Fibroblast of the aortic adventitia (primary cell): ENCODE results near the gene INAFM2. TPM values are rescaled to one million over a fixed set of nuclear protein-coding genes. Genes with fewer than 3 reads are reported as not detected.

ENCODE experiments used
- DNase-seq: peaks from one replicate; pipeline ENCODE4 v3.0.0-alpha.2; 2010; ENCODE audit warnings: low read depth
- H3K4me3 ChIP-seq: 2 replicates; pipeline ENCODE4 v1.5.1; 2011; ENCODE audit warnings: low read depth, mild to moderate bottlenecking, control low read depth, low read length, moderate library complexity
- total RNA-seq: library from RNA; depleted of rRNA; stranded (reverse); fragments of >200 nt; gene quantifications from 2 replicates; pipeline ENCODE4 v1.2.3, GENCODE V29; 2012; ENCODE audit warnings: low replicate concordance
- TF ChIP-seq, protein P1 (sequence below): IDR thresholded peaks from 2 replicates; pipeline ENCODE4 v1.5.1; 2011; ENCODE audit warnings: mild to moderate bottlenecking, low read length, control low read depth, inconsistent platforms; ENCODE audit not compliant: insufficient read depth

The INAFM2 gene
- total RNA-seq, 1 donor = 8.9 TPM

DNA sequence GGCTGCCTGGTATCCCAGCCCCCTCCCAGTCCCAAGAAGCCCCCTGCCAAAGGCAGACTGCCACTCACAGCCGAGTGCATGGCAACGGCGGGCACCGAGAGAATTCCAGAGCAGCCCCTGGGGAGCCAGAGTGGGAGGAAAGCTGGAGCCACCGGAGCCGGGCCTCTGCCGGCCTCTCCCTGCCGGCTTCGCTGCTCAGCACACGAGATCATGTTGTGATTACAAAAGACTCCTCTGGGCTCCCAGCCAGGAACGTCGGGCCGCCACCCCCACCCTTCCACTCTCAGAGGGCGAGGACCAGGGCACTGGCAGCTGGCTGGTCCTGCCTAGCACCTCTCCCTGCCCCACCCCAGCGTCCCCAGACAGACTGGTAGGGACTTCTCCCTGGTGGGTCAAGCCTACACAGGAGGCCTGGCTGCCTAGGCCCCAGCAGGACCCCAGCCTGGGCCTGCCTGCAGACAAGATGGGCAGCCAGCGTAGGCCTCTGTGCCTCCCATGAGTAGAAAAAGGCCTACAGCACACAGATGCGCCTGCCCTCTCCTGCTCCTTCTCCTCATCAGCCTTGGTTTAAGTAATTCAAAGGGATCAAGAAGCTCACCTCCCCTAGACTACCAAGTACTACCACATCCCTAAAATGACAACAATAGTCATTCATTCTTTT is 17.4 kb downstream of the INAFM2 start, which contains the start of gene CCDC9B:
Gene CCDC9B, minus strand, starts transcription at position 200 of the 661 bp plus-strand sequence. Its CDS starts 120 bp downstream, at position 80.
- H3K4me3 ChIP-seq = peak within 1 kb of the TSS; percentile 64
- DNase-seq = peak; percentile 92
- TF ChIP-seq, protein P1, sequence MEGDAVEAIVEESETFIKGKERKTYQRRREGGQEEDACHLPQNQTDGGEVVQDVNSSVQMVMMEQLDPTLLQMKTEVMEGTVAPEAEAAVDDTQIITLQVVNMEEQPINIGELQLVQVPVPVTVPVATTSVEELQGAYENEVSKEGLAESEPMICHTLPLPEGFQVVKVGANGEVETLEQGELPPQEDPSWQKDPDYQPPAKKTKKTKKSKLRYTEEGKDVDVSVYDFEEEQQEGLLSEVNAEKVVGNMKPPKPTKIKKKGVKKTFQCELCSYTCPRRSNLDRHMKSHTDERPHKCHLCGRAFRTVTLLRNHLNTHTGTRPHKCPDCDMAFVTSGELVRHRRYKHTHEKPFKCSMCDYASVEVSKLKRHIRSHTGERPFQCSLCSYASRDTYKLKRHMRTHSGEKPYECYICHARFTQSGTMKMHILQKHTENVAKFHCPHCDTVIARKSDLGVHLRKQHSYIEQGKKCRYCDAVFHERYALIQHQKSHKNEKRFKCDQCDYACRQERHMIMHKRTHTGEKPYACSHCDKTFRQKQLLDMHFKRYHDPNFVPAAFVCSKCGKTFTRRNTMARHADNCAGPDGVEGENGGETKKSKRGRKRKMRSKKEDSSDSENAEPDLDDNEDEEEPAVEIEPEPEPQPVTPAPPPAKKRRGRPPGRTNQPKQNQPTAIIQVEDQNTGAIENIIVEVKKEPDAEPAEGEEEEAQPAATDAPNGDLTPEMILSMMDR = no peak

DNA sequence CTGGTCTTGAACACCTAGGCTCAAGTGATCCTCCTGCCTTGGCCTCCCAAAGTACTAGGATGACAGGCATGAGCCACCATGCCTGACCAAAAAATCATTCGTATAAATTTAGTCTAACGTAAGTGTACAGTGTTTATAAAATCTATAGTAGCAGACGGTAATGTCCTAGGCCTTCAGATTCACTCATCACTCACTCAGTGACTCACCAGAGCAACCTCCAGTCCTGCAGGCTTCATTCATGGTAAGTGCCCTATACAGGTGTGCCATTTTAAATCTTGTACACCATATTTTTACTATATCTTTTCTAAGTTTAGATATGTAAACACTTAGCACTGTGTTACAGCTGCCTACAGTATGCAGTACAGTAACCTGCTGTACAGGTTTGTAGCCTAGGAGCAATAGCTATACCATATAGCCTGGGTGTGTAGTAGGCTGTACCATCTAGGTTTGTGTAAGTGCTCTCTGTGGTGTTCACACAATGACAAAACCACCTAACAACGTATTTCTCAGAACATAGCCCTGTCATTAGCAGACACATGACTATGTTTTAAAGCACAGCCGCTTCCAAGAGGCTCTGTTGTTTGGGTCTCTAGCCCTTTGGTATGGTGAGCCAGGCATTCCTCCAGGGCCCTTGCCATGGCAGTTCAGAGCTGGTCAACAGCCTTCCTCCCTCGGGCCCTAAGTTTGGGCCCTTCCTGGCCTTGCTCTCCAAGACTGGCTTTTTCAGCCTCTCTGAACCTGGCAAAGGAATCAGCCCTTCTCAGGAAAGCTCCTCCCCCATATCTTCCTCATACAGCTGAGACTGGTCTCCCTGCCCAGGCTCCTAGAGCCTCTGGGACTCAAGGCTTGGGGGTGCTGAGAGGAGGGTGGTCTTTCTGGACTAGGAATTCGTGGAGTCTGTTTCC is 19.2 kb downstream of the INAFM2 start:
- DNase-seq = peak; percentile 43
- H3K4me3 ChIP-seq = no peak overlapping the region
- TF ChIP-seq, protein P1 = no peak

DNA sequence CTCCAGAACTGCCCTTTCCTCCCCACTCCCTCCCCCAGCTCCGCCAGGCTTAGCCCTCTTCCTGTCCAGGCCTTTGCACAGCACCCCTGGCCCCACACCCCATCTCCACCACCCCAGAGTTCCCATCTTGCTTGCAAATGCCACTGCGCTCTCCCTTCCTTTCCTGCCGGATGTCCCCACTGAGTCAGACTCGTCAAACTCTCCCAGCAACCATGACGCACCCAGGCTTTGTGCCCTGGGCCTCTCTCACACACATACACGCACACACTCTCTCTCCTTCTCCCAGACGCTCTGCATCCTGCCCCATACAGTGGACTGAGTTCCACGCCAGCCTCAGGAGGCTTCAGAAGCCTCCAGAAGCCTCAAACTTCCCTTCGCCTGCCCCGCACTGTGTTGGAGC is 20.0 kb downstream of the INAFM2 start:
- TF ChIP-seq, protein P1 = no peak
- no peak overlapping the region for H3K4me3 ChIP-seq
- peak; percentile 90 for DNase-seq

DNA sequence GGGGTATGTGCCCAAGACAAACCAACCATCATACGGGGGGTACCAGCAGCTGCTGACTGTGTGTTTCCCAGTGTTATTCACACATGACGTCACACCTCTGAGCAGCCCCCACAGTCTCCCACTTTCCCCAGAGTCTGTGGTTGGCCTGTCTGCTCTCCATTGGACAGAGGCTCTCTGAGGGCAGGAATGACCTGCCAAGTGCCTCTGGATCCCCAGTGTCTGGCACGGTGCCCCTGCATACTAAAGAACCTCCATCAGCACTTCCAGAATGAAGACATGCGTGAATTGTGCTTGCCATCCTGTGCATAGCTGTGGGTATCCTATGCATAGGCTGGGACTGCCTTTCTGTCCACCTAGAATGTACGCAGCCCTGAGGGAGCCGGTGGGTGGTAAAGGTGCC is 20.7 kb downstream of the INAFM2 start:
- TF ChIP-seq, protein P1 = no peak
- no peak overlapping the region for H3K4me3 ChIP-seq
- DNase-seq = peak; percentile 45

DNA sequence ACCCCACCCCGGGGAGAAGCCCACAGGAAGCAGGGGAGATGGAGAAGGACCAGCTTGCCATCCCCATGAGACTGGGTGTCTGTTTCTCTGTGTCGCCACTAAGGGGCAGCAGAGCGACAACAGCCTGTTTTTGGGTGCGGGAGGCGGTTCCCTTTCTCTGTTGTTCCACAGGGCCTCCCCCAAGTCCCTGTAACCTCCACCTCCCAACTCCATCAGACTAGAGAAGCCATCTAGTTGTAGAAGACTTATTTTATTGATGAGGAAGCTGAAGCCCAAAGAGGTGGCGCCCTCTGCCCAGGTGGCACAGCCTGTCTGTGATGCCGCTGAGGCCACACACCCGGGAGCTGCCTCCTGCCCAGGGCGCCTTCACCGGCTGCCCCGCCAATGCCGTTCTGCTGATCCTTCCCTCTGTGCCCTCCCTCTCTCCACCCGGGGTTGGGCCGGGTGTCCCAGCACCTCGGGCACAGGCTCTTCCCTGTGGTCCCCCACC is 21.2 kb downstream of the INAFM2 start:
- TF ChIP-seq, protein P1 = peak; percentile 80
- no peak overlapping the region for H3K4me3 ChIP-seq
- DNase-seq = peak; percentile 65

DNA sequence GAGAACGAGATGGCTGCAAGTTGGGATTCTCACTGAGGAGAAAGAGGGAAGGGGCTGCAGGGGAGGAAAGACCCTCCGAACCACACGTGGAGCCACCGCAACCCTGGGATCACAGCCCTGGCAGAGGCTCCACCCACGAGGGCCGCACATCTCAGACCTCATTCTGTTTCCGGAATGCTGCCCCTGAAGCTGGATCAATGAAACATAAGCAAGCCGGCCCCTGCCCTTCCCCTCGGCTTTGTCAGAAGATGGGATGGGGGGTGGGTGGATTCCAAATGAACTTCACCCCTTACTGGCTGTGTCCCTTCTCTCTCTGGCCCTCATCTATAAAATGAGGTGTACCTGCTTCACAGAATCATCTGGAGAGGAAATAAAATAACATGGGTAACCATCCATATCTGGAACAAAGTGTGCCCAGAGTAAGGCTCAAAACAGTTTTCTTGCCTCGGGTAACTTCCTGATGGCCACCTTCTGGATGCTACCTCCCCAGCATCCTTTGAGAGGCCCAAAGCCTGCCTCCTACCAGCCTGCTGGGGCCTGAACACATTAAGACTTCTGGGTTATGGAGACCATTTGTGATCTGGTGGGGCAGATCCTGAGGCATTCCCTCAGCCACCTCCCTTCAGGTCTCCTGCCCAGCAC is 21.9 kb downstream of the INAFM2 start:
- no peak overlapping the region for H3K4me3 ChIP-seq
- DNase-seq = no peak
- TF ChIP-seq, protein P1 = no peak
